PC-3 (cell line): ENCODE data around the gene POLR3F. TPM values are rescaled to one million over a fixed set of nuclear protein-coding genes. Genes with fewer than 3 reads are reported as not detected.
"Not testable (repeated sequence)": the region's sequence is repeated elsewhere in the genome, so short reads cannot be mapped to it uniquely, and the experiment has no call there.

Experiments used
- ATAC-seq: fragments of 200-7000 bp; cut with Tn5 transposase; 2 replicates; pipeline ENCODE4 v1.9.1; 2020; ENCODE audit warnings: mild to moderate bottlenecking, moderate library complexity
- BruUV-seq: library from RNA; stranded (reverse); fragments of 400-500 nt; replicated peaks from 2 replicates; lab custom pipeline; 2021; lab: Mats Ljungman, UMichigan
- CTCF ChIA-PET: fragments of 300-600 bp; sonication (Branson Sonifier 250); formaldehyde crosslinking; loops from one replicate; lab custom pipeline; 2022; ENCODE audit warnings: antibody characterized with exemption; lab: Charles Lee
- POLR2A ChIA-PET: fragments of 300-600 bp; sonication (Branson Sonifier 250); formaldehyde crosslinking; loops from one replicate; lab custom pipeline; 2022; ENCODE audit warnings: antibody characterized with exemption; ENCODE audit not compliant: unreplicated experiment; lab: Charles Lee
- DNase-seq: peaks from one replicate; pipeline ENCODE4 v3.0.0-alpha.2; 2015
- H2AFZ ChIP-seq: fragments of 300-600 bp; sonication (generic); 2 replicates; pipeline ENCODE4 v1.6.0; 2016; ENCODE audit warnings: antibody characterized with exemption, low read length
- H3F3A ChIP-seq: fragments of 300-600 bp; sonication (generic); one replicate; pipeline ENCODE4 v1.6.0; 2017; ENCODE audit warnings: antibody characterized with exemption, low read length, control low read depth, mild to moderate bottlenecking; ENCODE audit not compliant: unreplicated experiment
- H3K27ac ChIP-seq: fragments of 300-600 bp; sonication (generic); 2 replicates; pipeline ENCODE4 v1.5.1; 2016; ENCODE audit warnings: mild to moderate bottlenecking, low read length
- H3K27me3 ChIP-seq: fragments of 300-600 bp; sonication (generic); 2 replicates; pipeline ENCODE4 v1.6.1; 2016; ENCODE audit warnings: low read length, mixed read lengths
- H3K36me3 ChIP-seq: fragments of 300-600 bp; sonication (generic); 2 replicates; pipeline ENCODE4 v1.6.1; 2016; ENCODE audit warnings: low read depth, mixed run types, low read length, mixed read lengths
- H3K4me1 ChIP-seq: fragments of 300-600 bp; sonication (generic); 2 replicates; pipeline ENCODE4 v1.5.1; 2016; ENCODE audit warnings: low read length; ENCODE audit not compliant: insufficient read depth
- H3K4me2 ChIP-seq: fragments of 300-600 bp; sonication (generic); 2 replicates; pipeline ENCODE4 v1.6.0; 2016; ENCODE audit warnings: low read length
- H3K4me3 ChIP-seq: fragments of 300-600 bp; sonication (generic); 2 replicates; pipeline ENCODE4 v1.5.1; 2016; ENCODE audit warnings: mild to moderate bottlenecking, low read length, mixed read lengths
- H3K79me2 ChIP-seq: fragments of 300-600 bp; sonication (generic); 2 replicates; pipeline ENCODE4 v1.6.1; 2017; ENCODE audit warnings: low read length, mixed read lengths
- H3K9ac ChIP-seq: fragments of 300-600 bp; sonication (generic); 2 replicates; pipeline ENCODE4 v1.6.0; 2016; ENCODE audit warnings: mild to moderate bottlenecking, low read length
- H3K9me2 ChIP-seq: fragments of 300-600 bp; sonication (generic); replicated peaks from 2 replicates; pipeline ENCODE4 v1.6.1; 2016; ENCODE audit warnings: mixed run types, low read length, mixed read lengths
- H3K9me3 ChIP-seq: fragments of 300-600 bp; sonication (generic); 2 replicates; pipeline ENCODE4 v1.6.1; 2016; ENCODE audit warnings: low read length, mixed read lengths
- H4K20me1 ChIP-seq: fragments of 300-600 bp; sonication (generic); 2 replicates; pipeline ENCODE4 v1.6.1; 2016; ENCODE audit warnings: low read length, mixed read lengths
- EZH2 ChIP-seq: fragments of 300-600 bp; sonication (generic); IDR thresholded peaks from one replicate; pipeline ENCODE4 v1.6.1; 2017; ENCODE audit warnings: antibody characterized with exemption, mild to moderate bottlenecking, low read length; ENCODE audit not compliant: unreplicated experiment
- EZH2phosphoT487 ChIP-seq: fragments of 300-600 bp; sonication (generic); IDR thresholded peaks from 2 replicates; pipeline ENCODE4 v1.6.1; 2018; ENCODE audit warnings: mild to moderate bottlenecking, antibody characterized with exemption, low read length, borderline replicate concordance
- intact Hi-C: fragments of 100-400 bp; cut with micrococcal nuclease; formaldehyde crosslinking; loops from 2 replicates; pipeline ENCODE4 v1.9.0; 2023
- total RNA-seq: library from RNA; depleted of rRNA; stranded (reverse); fragments of >200 nt; gene quantifications from 2 replicates; pipeline ENCODE4 v1.2.3, GENCODE V29; 2014
- TF ChIP-seq, protein P1 (sequence below): fragments of 300-600 bp; sonication (generic); conservative IDR thresholded peaks from 2 replicates; pipeline ENCODE4 v1.5.1; 2017; ENCODE audit warnings: antibody characterized with exemption, low read depth, mild to moderate bottlenecking, low read length

Gene POLR3F
- total RNA-seq, 1 experiment from 2014 or later = 28.2 TPM

DNA sequence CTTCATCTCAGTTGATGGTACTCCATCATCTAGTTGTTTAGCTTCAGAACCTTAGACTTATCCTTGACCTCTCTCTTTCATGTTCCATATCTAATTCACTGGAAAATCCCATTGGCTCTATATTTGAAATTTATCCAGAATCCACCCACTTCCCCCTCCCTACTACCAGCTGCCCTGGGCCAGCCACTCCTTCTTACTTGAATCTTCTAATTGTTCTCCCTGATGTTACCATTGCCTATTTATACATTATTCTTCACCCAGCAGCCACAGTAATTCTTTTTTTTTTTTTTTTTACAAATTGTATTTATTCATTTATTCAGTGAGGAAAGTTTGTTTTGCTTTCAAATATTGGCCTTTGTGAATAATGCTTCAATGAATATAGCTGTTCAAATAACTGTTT lies 48.8 kb downstream of the POLR3F start:
- no peak for ATAC-seq
- DNase-seq = no peak
- Histone ChIP-seq H3K9me2 (no peaks in the 10 kb centered on the region), H3K4me2 (no peak overlapping the region), H3K4me3 (no peak overlapping the region), H2AFZ (no peak overlapping the region), H4K20me1 (no peaks in the 10 kb centered on the region), H3K9ac (no peak overlapping the region), H3K27me3 (no peaks in the 10 kb centered on the region), H3K4me1 (no peaks in the 10 kb centered on the region), H3K27ac (no peak overlapping the region), H3F3A (no peaks in the 10 kb centered on the region), H3K9me3 (no peaks in the 10 kb centered on the region), H3K36me3 (peaks cover 28% of the 10 kb centered on the region; the same call in 1 of the 2 replicates), H3K79me2 (peaks cover 7% of the 10 kb centered on the region)
- intact Hi-C loops = no loop called here
- CTCF ChIA-PET = interaction anchor here (0.6 kb wide), 1 partner anchor 20 kb away, joined by 4 read pairs; no protein-coding TSS in a partner anchor
- BruUV-seq = no TSS peak
- TF ChIP-seq, protein P1, sequence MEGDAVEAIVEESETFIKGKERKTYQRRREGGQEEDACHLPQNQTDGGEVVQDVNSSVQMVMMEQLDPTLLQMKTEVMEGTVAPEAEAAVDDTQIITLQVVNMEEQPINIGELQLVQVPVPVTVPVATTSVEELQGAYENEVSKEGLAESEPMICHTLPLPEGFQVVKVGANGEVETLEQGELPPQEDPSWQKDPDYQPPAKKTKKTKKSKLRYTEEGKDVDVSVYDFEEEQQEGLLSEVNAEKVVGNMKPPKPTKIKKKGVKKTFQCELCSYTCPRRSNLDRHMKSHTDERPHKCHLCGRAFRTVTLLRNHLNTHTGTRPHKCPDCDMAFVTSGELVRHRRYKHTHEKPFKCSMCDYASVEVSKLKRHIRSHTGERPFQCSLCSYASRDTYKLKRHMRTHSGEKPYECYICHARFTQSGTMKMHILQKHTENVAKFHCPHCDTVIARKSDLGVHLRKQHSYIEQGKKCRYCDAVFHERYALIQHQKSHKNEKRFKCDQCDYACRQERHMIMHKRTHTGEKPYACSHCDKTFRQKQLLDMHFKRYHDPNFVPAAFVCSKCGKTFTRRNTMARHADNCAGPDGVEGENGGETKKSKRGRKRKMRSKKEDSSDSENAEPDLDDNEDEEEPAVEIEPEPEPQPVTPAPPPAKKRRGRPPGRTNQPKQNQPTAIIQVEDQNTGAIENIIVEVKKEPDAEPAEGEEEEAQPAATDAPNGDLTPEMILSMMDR = no peak
- TF ChIP-seq EZH2phosphoT487 (no peak), EZH2 (no peak)
- POLR2A ChIA-PET = no interaction called here

DNA sequence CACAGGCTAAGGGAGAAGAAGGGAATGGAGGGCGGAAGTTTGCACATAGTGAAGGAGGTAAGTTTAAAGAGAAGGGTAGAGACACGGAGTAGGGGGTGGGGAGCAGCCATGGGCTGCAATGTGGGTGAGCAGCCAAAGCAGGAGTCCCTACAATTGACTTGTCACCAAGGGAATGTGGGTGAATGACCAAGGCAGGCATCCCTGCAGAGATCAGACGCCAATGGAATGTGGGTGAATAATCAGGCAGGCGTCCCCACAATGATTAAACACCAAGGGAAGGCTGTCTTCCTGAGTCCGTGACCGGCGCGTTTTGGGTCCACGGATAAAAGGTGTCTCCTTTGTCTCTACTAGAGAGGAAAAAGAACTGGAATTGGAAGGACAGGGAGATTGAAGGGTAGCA lies 54.9 kb downstream of the POLR3F start:
- POLR2A ChIA-PET, H3K27ac ChIP-seq, H3K79me2 ChIP-seq, DNase-seq, H3K9ac ChIP-seq, H3K9me3 ChIP-seq, ATAC-seq, H3K27me3 ChIP-seq, H3F3A ChIP-seq, H3K4me3 ChIP-seq, CTCF ChIA-PET, BruUV-seq, H2AFZ ChIP-seq, H4K20me1 ChIP-seq, H3K4me2 ChIP-seq, H3K9me2 ChIP-seq, intact Hi-C loops: not testable (repeated sequence)
- Histone ChIP-seq H3K4me1 (peaks cover 19% of the 10 kb centered on the region), H3K36me3 (peaks cover 27% of the 10 kb centered on the region)

DNA sequence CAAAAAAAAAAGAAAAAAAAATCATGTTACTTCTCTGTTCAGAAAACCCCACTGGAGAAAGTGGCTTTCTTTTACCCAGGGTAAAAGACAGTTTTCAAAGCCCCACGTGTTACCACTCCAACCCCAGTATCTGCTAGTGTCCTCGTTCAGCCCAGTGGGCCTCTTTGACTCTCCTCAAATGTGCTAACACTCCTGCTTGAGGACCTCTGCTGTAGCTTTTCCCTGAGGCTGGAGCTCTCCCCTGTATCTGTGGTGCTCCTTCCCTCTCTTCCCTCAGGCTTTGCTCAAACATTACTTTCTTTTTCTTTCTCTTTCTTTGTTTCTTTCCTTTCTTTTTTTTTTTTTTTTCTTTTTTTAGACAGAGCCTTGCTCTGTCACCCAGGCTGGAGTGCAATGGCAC lies 55.9 kb downstream of the POLR3F start:
- no peak for ATAC-seq
- no TSS peak for BruUV-seq
- Histone ChIP-seq H3K4me2 (no peak overlapping the region), H3K27ac (no peak overlapping the region), H3F3A (no peaks in the 10 kb centered on the region), H3K9me2 (no peaks in the 10 kb centered on the region), H3K27me3 (no peaks in the 10 kb centered on the region), H4K20me1 (no peaks in the 10 kb centered on the region), H3K9ac (no peak overlapping the region), H3K79me2 (no peaks in the 10 kb centered on the region), H3K4me3 (no peak overlapping the region), H3K4me1 (peaks cover 28% of the 10 kb centered on the region), H2AFZ (no peak overlapping the region), H3K36me3 (peaks cover 33% of the 10 kb centered on the region), H3K9me3 (no peaks in the 10 kb centered on the region)
- POLR2A ChIA-PET = no interaction called here
- no peak for DNase-seq
- TF ChIP-seq EZH2 = no peak
- TF ChIP-seq, protein P1 = no peak
- no peak for TF ChIP-seq EZH2phosphoT487
- intact Hi-C loops = no loop called here
- CTCF ChIA-PET = no interaction called here
